Lung (tissue), 16 donors: ENCODE results near the gene SLC43A1. TPM values are rescaled to one million over a fixed set of nuclear protein-coding genes. Genes with fewer than 3 reads are reported as not detected.

ENCODE experiments used
- ATAC-seq: fragments of 200-7000 bp; cut with Tn5 transposase; one replicate; pipeline ENCODE4 v1.9.1; 2020; ENCODE audit warnings: moderate number of reproducible peaks; ENCODE audit not compliant: insufficient read depth, low FRiP score
- DNase-seq, 3 donors: peaks; one replicate each; pipeline ENCODE4 v3.0.0-alpha.2; 2013 to 2017
- H3K27ac ChIP-seq, 2 donors: one replicate each; pipeline ENCODE4 v1.5.1; 2013; ENCODE audit warnings: mild to moderate bottlenecking in 2 of 2, moderate library complexity in 2 of 2, control low read depth in 1 of 2, inconsistent platforms in 1 of 2, low read depth in 1 of 2, low read length in 1 of 2
- H3K27me3 ChIP-seq, 3 donors: one replicate each; pipeline ENCODE4 v1.5.1; 2013; ENCODE audit warnings: low read length in 2 of 3; ENCODE audit not compliant: control insufficient read depth in 3 of 3, insufficient read depth in 3 of 3
- H3K36me3 ChIP-seq, 4 donors: one replicate each; pipeline ENCODE4 v1.5.1; 2013; ENCODE audit warnings: low read length in 4 of 4, mild to moderate bottlenecking in 1 of 4, moderate library complexity in 1 of 4; ENCODE audit not compliant: control insufficient read depth in 4 of 4, insufficient read depth in 4 of 4
- H3K4me1 ChIP-seq, 5 donors: one replicate each; pipeline ENCODE4 v1.5.1; 2013; ENCODE audit warnings: low read length in 5 of 5, mild to moderate bottlenecking in 2 of 5, moderate library complexity in 1 of 5; ENCODE audit not compliant: control insufficient read depth in 5 of 5, insufficient read depth in 5 of 5
- H3K4me3 ChIP-seq: one replicate; pipeline ENCODE4 v1.5.1; 2013; ENCODE audit warnings: mild to moderate bottlenecking, control low read depth, moderate library complexity
- H3K9ac ChIP-seq, 2 donors: one replicate each; pipeline ENCODE4 v1.5.1; 2013; ENCODE audit warnings: low read length in 2 of 2, control low read depth in 1 of 2; ENCODE audit not compliant: insufficient read depth in 1 of 2
- H3K9me3 ChIP-seq, 4 donors: one replicate each; pipeline ENCODE4 v1.5.1; 2013; ENCODE audit warnings: low read length in 3 of 4, mild to moderate bottlenecking in 1 of 4, moderate library complexity in 1 of 4; ENCODE audit not compliant: control insufficient read depth in 4 of 4, insufficient read depth in 3 of 4
- WGBS, 2 donors: extraction: QIAGEN DNeasy Blood & Tissue Kit; methylation state at CpG; one replicate each; pipeline ENCODE4 v1.1.7; 2013; 5-methylcytosine and 5-hydroxymethylcytosine counted together
- long read RNA-seq, 5 donors: transcript quantifications; one replicate each; lab custom pipeline, GENCODE V29; 2026
- polyA plus RNA-seq, 2 donors: library from polyadenylated mRNA; stranded (reverse); fragments of 200-250 nt; gene quantifications; one replicate each; pipeline ENCODE4 v1.2.1, GENCODE V29; 2013
- total RNA-seq, 2 donors: library from RNA; depleted of rRNA in 1 of 2; stranded (reverse); fragments of >200 nt in 1 of 2; gene quantifications; one replicate each; pipeline ENCODE4 v1.2.1, GENCODE V29; 2014 to 2021
- TF ChIP-seq, protein P1 (sequence below): IDR thresholded peaks from 2 replicates; pipeline ENCODE4 v1.5.1; 2012; ENCODE audit warnings: mild to moderate bottlenecking; ENCODE audit errors: control extremely low read depth, extremely low read depth
- donor health status: control.
- donor health status: control.
- donor health status: Bipolar disorder and iron deficiency.
- donor health status: healthy.
- donor health status: DM: yes; HTN: yes; CAD: no.

Gene SLC43A1
- total RNA-seq (10 to 100 TPM; 18.5 to 18.7 TPM), polyA plus RNA-seq (10 to 100 TPM; 10.3 to 14.8 TPM)
- long read RNA-seq, donor 1, partial matches to known transcripts = 0 of 2 reads
- long read RNA-seq, donor 1, other reads (novel, unspliced or antisense) = 0 of 2 reads
- long read RNA-seq, donor 2, partial matches to known transcripts = 0 of 1 reads
- long read RNA-seq, donor 2, other reads (novel, unspliced or antisense) = 0 of 1 reads
- long read RNA-seq, donor 3 = 0 reads
- long read RNA-seq, donor 4, partial matches to known transcripts = 0 of 1 reads
- long read RNA-seq, donor 4, other reads (novel, unspliced or antisense) = 0 of 1 reads
- long read RNA-seq, donor 5, partial matches to known transcripts = 0 of 2 reads
- long read RNA-seq, donor 5, other reads (novel, unspliced or antisense) = 0 of 2 reads

DNA sequence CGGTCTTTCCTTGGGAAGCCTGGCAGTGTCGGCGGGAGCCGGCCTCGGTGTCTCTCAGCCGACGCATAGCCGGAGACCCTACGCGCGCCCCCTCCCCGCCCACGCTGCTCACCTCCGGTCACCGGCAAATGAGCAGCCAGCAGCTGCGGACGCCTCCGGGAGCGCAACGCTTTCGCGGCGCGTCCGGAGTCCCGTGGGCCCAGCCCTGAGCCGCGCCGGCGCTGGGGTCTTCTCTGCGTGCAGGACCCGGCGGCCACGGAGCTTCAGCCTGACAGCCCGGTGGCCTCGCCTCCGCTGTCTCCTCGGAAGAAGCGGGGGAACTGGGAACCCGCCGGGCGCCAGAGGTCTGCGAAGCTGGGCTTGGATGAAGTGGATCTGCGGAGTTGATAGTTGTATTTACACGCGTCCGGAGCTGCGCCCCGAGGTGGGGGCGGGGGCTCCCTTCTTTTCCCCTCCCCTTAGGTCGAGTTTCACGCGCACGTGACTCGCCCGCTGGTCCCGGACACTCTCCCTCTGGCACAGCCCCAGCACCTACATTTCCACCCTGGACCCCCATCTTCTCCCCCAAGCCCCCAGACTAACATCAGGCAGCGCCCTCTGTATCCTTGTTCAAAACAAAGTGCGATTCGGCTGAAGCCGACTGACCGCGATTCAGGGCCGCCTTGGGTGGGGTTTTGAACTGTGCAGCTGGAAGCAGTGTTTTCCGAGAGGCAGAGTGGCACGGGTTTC, at the start of gene SLC43A1:
TSS of gene SLC43A1 (minus strand) at position 371 of the 729 bp plus-strand sequence. CDS start 1,591 bp downstream, outside the sequence.
- Histone ChIP-seq H3K27me3 (peaks cover 0 to 4% (median 0%) of the 10 kb centered on the region in 3 donors), H3K4me1 (peaks cover 0 to 8% (median 4%) of the 10 kb centered on the region in 5 donors), H3K4me3 (peak within 1 kb of the TSS; percentile 74), H3K36me3 (no peaks in the 10 kb centered on the region), H3K9ac (peak within 1 kb of the TSS in 1 of 2 donors; percentile 47), H3K27ac (peak within 1 kb of the TSS; percentile 15 to 55), H3K9me3 (no peaks in the 10 kb centered on the region)
- TF ChIP-seq, protein P1, sequence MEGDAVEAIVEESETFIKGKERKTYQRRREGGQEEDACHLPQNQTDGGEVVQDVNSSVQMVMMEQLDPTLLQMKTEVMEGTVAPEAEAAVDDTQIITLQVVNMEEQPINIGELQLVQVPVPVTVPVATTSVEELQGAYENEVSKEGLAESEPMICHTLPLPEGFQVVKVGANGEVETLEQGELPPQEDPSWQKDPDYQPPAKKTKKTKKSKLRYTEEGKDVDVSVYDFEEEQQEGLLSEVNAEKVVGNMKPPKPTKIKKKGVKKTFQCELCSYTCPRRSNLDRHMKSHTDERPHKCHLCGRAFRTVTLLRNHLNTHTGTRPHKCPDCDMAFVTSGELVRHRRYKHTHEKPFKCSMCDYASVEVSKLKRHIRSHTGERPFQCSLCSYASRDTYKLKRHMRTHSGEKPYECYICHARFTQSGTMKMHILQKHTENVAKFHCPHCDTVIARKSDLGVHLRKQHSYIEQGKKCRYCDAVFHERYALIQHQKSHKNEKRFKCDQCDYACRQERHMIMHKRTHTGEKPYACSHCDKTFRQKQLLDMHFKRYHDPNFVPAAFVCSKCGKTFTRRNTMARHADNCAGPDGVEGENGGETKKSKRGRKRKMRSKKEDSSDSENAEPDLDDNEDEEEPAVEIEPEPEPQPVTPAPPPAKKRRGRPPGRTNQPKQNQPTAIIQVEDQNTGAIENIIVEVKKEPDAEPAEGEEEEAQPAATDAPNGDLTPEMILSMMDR = no peak
- DNase-seq (peak; percentile 63 to 81 (median 66)), ATAC-seq (peak; percentile 68)
- WGBS, 2 donors = 0% methylated on average over 63 to 66 of the region's 66 CpGs

DNA sequence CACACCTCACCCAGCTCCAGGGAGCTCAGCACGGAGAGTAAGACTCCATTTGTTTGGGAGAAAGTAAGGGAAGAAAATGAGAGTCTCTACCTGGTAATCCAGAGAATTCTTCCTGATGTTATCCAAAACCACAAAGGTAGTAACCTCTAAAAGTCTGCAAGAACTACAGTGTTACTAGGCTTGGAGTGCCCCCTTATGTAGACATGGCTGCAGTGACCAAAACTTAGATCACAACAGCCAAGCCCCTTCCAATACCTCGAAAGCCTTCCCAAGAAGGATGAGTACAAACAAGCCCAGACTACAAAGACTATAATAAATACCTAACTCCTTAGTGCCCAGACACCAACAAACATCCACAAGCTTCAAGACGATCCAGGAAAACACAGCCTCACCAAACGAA, 47.1 kb upstream of the SLC43A1 start:
- Histone ChIP-seq H3K4me1 (peaks cover 0 to 18% (median 5%) of the 10 kb centered on the region in 5 donors), H3K27me3 (no peaks in the 10 kb centered on the region), H3K4me3 (no peak overlapping the region), H3K9me3 (no peaks in the 10 kb centered on the region), H3K36me3 (peaks cover 0 to 11% (median 6%) of the 10 kb centered on the region in 4 donors), H3K27ac (no peak overlapping the region), H3K9ac (no peak overlapping the region)
- no peak for DNase-seq
- no peak for ATAC-seq
- WGBS, 2 donors = 83 to 87% methylated on average over 4 of the region's 4 CpGs
- TF ChIP-seq, protein P1 = no peak

DNA sequence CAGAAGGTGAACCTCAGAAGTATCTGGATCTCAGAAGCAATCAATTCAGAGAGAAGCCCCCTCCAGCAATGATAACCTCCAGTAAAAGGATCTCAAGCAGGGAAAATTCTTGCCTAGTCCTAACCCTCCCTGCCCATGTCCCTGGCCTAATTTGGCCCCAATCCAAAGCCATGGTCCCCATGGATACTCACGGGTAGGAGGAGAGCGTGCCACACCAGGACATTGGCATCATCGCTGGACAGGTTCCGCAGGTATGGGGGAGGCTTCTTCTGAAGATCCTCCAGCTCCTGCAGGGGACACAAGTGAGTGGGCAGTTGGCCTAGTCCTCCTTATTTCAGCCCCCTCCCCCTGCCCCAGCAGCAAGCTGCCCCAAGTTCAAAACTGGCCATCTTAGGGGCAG, 44.6 kb upstream of the SLC43A1 start:
- Histone ChIP-seq H3K27me3 (no peaks in the 10 kb centered on the region), H3K9me3 (no peaks in the 10 kb centered on the region), H3K27ac (no peak overlapping the region), H3K36me3 (peaks cover 3 to 23% (median 10%) of the 10 kb centered on the region in 4 donors), H3K4me3 (no peak overlapping the region), H3K9ac (no peak overlapping the region), H3K4me1 (peaks cover 0 to under 1% (median 0%) of the 10 kb centered on the region in 5 donors)
- no peak for ATAC-seq
- DNase-seq = no peak
- TF ChIP-seq, protein P1 = no peak
- 90 to 96% methylated on average over 4 of the region's 4 CpGs for WGBS, 2 donors
